HG03064 (cell line): ENCODE data around the gene LENG1.

Experiments
- ATAC-seq: cut with Tn5 transposase; IDR thresholded peaks from one replicate; pipeline ENCODE4 v1.9.1; 2021; ENCODE audit warnings: low read depth; ENCODE audit not compliant: unreplicated experiment

The LENG1 gene

GRCh38 chr19:54115109-54116063 is 44.1 kb downstream of the LENG1 start, which contains the start of the genes PRPF31 and TFPT:
PRPF31 (plus strand) TSS chr19:54115754; CDS start chr19:54118279, 2,525 bp downstream.
TFPT (minus strand) TSS chr19:54115657; CDS start chr19:54115269, 388 bp downstream.
- ATAC-seq = peak; percentile 76

DNA sequence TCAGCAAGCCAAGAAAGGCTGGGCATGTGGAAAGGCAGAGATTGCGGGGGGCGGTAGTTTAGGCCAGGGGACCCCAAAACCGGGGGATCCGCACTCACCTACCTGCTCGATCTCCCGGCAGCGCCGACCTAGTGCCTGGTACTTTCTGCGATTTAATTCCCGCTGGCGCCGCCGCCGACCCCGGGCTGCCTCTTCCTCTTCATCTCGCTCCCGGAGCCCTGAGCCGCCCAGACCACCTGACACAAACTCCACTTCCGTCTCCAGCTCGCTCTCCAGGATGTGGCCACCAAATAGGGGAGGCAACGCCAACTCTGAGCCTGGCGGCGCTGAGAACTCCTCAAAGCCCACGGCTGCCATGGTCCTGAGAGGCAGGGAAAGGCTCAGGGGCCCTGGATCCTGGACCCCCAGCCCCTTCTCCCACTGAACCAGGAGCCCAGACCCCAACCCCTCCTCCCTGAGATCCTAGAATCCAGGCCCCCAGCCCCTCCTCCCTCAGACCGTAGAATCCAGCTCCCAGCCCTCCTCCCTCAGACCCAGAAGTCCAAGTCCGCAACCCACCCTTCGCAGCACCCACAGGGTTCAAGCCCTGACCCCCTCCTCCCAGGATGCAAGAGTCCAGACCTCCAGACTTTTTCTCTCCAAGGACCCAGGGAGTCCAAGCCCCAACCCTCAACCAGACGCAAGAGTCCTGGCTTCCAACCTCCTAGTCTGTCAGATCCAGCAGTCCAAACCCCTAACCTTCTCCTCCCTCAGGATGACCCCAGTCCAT is 45.0 kb downstream of the LENG1 start:
- peak; percentile 2 for ATAC-seq

GRCh38 chr19:54109651-54110050 is 49.9 kb downstream of the LENG1 start:
- ATAC-seq = no peak

- ATAC-seq = no peak
Observed at GRCh38 chr19:54108496-54108895, 51.0 kb downstream of the LENG1 start.

DNA sequence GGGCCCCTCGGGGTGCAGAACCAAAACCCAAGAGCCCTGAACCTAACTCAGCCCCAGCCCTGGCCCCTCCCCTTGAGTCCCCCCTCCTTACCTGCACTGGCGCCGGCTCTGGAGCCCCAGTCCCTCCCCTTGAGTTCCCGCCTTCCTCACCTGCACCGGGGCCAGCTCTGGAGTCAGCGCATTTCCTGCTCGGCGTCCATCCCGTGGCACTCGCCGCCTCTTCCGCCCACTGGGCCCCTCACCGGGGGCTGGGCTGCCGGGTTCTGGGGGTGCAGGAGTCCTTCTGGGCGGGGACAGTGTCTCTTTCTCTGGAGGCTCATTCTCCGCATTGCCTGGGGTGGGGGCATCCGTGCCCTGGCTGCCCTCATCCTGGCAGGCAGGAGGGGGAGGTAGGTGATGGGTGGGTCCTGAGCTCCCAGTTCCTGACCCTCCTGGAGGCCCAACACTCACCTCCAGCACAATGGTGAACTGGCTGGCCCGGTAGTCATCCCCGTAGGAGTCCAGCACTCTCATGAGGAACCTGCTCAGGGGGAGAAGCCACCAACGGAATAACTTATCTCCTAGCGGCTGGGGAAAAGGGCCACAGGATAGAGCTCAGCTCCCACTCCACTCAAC is 51.5 kb downstream of the LENG1 start:
- ATAC-seq = no peak

DNA sequence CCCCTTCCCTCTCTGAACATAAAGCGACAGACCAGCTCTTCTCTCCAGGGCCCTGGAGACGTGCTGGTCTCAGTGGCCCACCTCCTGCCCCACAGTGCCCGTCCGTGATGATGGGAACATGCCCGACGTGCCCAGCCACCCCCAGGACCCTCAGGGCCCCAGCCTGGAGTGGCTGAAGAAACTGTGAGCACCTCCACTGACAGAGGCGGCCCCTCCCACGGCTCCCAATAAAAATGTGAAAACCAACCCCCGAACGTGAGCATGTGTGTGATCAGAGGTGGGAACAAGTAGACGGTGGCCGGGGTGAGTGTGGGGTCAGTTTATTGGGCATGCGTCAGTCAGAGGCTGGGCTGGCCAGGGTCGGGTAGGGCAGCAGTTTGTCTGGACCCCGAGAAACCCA is 52.8 kb downstream of the LENG1 start:
- ATAC-seq = no peak

GRCh38 chr19:54105796-54106195 is 53.7 kb downstream of the LENG1 start:
- no peak for ATAC-seq
